Measurements from ENCODE around the gene IDH3G. TPM values are rescaled to one million over a fixed set of nuclear protein-coding genes. Genes with fewer than 3 reads are reported as not detected.

IDH3G gene
- total and polyA plus RNA-seq, 4 donors, result 23.3 to 40.9 (median 31.1) TPM

DNA sequence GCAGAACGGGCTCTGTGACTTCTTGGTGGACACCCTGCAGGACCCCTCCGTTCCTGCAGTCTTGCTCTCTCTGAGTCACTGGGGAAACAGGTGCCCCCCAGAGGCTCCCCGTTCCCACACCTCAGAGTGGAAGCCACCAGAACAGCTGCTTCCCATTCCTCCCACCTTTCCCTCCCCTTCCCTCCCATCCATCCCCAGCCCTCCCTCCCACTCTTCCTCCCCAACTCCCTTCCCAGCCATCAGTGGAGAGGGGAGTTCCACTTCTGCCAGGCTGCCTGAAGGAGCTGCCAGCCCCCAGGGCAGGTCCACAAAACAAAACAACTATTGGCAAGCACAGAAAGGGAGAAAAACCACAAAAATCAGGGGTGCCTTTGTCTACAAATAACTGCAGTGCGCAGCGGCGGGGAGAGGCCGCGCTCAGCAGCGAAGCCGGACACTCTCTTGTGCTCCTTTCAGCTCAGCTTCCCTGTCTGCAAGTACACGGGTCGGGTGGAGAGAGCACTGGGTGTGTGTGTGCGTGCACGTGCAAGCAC, 8.4 kb upstream of the IDH3G start:
- Histone ChIP-seq H3K27ac (ENCODE audit: low read depth in 1 of 2, low read length in 2 of 2) (no peak overlapping the region), H3K9me3 (ENCODE audit: control insufficient read depth in 4 of 4, low read length in 3 of 4) (no peaks in the 10 kb centered on the region), H3K4me1 (ENCODE audit: control insufficient read depth in 4 of 4, insufficient read depth in 4 of 4, low read length in 3 of 4) (no peaks in the 10 kb centered on the region), H3K9ac (ENCODE audit: low read depth in 1 of 2, low read length in 2 of 2) (no peak overlapping the region), H3K4me3 (ENCODE audit: low read depth in 1 of 3, low read length in 3 of 3) (no peak overlapping the region), H3K27me3 (ENCODE audit: control insufficient read depth in 4 of 4, insufficient read depth in 4 of 4, low read length in 3 of 4) (no peaks in the 10 kb centered on the region), H3K36me3 (ENCODE audit: control insufficient read depth in 4 of 4, insufficient read depth in 3 of 4, low read depth in 1 of 4, low read length in 3 of 4) (peaks cover 0 to 10% (median 2%) of the 10 kb centered on the region in 4 donors)
- no peak for TF ChIP-seq TAF1 (conservative IDR thresholded peaks at IDR 0.05)
- no peak for TF ChIP-seq FOXA1 (IDR thresholded peaks at IDR 0.05)
- TF ChIP-seq FOXA2 (IDR thresholded peaks at IDR 0.05), result no peak
- TF ChIP-seq, protein P1, sequence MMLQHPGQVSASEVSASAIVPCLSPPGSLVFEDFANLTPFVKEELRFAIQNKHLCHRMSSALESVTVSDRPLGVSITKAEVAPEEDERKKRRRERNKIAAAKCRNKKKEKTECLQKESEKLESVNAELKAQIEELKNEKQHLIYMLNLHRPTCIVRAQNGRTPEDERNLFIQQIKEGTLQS (IDR thresholded peaks at IDR 0.05), result no peak
- no peak for TF ChIP-seq EGR1 (IDR thresholded peaks at IDR 0.05; ENCODE audit: low read depth in 2 of 2)
- no peak for TF ChIP-seq HNF4A (conservative IDR thresholded peaks at IDR 0.05)
- TF ChIP-seq RAD21 (IDR thresholded peaks at IDR 0.05), result no peak
- TF ChIP-seq JUND (IDR thresholded peaks at IDR 0.05), result no peak
- TF ChIP-seq GABPA (IDR thresholded peaks at IDR 0.05 in 1 of 2, conservative IDR thresholded peaks at IDR 0.05 in 1 of 2), result no peak
- TF ChIP-seq, protein P2, sequence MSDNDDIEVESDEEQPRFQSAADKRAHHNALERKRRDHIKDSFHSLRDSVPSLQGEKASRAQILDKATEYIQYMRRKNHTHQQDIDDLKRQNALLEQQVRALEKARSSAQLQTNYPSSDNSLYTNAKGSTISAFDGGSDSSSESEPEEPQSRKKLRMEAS (IDR thresholded peaks at IDR 0.05), result no peak
- TF ChIP-seq, protein P3, sequence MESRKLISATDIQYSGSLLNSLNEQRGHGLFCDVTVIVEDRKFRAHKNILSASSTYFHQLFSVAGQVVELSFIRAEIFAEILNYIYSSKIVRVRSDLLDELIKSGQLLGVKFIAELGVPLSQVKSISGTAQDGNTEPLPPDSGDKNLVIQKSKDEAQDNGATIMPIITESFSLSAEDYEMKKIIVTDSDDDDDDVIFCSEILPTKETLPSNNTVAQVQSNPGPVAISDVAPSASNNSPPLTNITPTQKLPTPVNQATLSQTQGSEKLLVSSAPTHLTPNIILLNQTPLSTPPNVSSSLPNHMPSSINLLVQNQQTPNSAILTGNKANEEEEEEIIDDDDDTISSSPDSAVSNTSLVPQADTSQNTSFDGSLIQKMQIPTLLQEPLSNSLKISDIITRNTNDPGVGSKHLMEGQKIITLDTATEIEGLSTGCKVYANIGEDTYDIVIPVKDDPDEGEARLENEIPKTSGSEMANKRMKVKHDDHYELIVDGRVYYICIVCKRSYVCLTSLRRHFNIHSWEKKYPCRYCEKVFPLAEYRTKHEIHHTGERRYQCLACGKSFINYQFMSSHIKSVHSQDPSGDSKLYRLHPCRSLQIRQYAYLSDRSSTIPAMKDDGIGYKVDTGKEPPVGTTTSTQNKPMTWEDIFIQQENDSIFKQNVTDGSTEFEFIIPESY (IDR thresholded peaks at IDR 0.05), result no peak
- no peak for TF ChIP-seq YY1 (IDR thresholded peaks at IDR 0.05)
- TF ChIP-seq, protein P4, sequence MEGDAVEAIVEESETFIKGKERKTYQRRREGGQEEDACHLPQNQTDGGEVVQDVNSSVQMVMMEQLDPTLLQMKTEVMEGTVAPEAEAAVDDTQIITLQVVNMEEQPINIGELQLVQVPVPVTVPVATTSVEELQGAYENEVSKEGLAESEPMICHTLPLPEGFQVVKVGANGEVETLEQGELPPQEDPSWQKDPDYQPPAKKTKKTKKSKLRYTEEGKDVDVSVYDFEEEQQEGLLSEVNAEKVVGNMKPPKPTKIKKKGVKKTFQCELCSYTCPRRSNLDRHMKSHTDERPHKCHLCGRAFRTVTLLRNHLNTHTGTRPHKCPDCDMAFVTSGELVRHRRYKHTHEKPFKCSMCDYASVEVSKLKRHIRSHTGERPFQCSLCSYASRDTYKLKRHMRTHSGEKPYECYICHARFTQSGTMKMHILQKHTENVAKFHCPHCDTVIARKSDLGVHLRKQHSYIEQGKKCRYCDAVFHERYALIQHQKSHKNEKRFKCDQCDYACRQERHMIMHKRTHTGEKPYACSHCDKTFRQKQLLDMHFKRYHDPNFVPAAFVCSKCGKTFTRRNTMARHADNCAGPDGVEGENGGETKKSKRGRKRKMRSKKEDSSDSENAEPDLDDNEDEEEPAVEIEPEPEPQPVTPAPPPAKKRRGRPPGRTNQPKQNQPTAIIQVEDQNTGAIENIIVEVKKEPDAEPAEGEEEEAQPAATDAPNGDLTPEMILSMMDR (IDR thresholded peaks at IDR 0.05; ENCODE audit: low read depth, low read length, missing input control), result no peak
- TF ChIP-seq, protein P5, sequence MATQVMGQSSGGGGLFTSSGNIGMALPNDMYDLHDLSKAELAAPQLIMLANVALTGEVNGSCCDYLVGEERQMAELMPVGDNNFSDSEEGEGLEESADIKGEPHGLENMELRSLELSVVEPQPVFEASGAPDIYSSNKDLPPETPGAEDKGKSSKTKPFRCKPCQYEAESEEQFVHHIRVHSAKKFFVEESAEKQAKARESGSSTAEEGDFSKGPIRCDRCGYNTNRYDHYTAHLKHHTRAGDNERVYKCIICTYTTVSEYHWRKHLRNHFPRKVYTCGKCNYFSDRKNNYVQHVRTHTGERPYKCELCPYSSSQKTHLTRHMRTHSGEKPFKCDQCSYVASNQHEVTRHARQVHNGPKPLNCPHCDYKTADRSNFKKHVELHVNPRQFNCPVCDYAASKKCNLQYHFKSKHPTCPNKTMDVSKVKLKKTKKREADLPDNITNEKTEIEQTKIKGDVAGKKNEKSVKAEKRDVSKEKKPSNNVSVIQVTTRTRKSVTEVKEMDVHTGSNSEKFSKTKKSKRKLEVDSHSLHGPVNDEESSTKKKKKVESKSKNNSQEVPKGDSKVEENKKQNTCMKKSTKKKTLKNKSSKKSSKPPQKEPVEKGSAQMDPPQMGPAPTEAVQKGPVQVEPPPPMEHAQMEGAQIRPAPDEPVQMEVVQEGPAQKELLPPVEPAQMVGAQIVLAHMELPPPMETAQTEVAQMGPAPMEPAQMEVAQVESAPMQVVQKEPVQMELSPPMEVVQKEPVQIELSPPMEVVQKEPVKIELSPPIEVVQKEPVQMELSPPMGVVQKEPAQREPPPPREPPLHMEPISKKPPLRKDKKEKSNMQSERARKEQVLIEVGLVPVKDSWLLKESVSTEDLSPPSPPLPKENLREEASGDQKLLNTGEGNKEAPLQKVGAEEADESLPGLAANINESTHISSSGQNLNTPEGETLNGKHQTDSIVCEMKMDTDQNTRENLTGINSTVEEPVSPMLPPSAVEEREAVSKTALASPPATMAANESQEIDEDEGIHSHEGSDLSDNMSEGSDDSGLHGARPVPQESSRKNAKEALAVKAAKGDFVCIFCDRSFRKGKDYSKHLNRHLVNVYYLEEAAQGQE (IDR thresholded peaks at IDR 0.05), result no peak
- TF ChIP-seq NR2F2 (IDR thresholded peaks at IDR 0.05), result no peak
- DNase-seq (ENCODE audit: low spot score), result no peak
- WGBS, result 75% methylated on average over 14 of the region's 14 CpGs

DNA sequence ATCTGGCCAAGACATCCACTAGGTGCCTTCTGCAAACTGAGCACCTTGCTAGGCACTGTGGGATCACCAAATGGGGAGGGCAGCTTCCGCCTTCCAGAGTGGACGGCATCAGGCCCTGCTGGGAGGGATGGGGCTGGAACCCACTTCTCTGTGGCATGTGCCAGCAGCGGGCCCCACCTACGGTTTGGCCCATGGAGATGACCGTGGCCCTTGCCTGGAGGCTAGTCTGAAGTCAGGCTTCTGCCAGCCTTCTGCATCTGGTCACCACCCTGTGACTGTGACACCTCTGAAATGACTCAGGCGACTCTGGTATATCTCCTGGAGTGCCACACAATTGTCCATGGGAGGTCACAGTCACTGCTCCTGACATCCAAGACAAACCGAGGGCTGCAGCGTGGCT, 7.5 kb upstream of the IDH3G start:
- TF ChIP-seq HNF4G (IDR thresholded peaks at IDR 0.05) (no peak), JUND (IDR thresholded peaks at IDR 0.05) (no peak), GABPA (IDR thresholded peaks at IDR 0.05 in 1 of 2, conservative IDR thresholded peaks at IDR 0.05 in 1 of 2) (no peak), RAD21 (IDR thresholded peaks at IDR 0.05) (no peak), EGR1 (IDR thresholded peaks at IDR 0.05; ENCODE audit: low read depth in 2 of 2) (no peak), YY1 (IDR thresholded peaks at IDR 0.05) (no peak), FOXA1 (IDR thresholded peaks at IDR 0.05) (no peak), TAF1 (conservative IDR thresholded peaks at IDR 0.05) (no peak)
- TF ChIP-seq, protein P4 (IDR thresholded peaks at IDR 0.05; ENCODE audit: low read depth, low read length, missing input control), result no peak
- TF ChIP-seq, protein P1 (IDR thresholded peaks at IDR 0.05), result no peak
- TF ChIP-seq, protein P5 (IDR thresholded peaks at IDR 0.05), result no peak
- Histone ChIP-seq H3K4me3 (ENCODE audit: low read depth in 1 of 3, low read length in 3 of 3) (no peak overlapping the region), H3K9ac (ENCODE audit: low read depth in 1 of 2, low read length in 2 of 2) (no peak overlapping the region), H3K27ac (ENCODE audit: low read depth in 1 of 2, low read length in 2 of 2) (no peak overlapping the region), H3K36me3 (ENCODE audit: control insufficient read depth in 4 of 4, insufficient read depth in 3 of 4, low read depth in 1 of 4, low read length in 3 of 4) (peaks cover 0 to 16% (median 4%) of the 10 kb centered on the region in 4 donors), H3K9me3 (ENCODE audit: control insufficient read depth in 4 of 4, low read length in 3 of 4) (peaks cover 0 to 3% (median 0%) of the 10 kb centered on the region in 4 donors), H3K4me1 (ENCODE audit: control insufficient read depth in 4 of 4, insufficient read depth in 4 of 4, low read length in 3 of 4) (peaks cover 0 to 3% (median 0%) of the 10 kb centered on the region in 4 donors), H3K27me3 (ENCODE audit: control insufficient read depth in 4 of 4, insufficient read depth in 4 of 4, low read length in 3 of 4) (no peaks in the 10 kb centered on the region)
- 89% methylated on average over 8 of the region's 8 CpGs for WGBS
- DNase-seq (ENCODE audit: low spot score), result no peak
